ENCODE results near the gene STRIP1.
"Not testable (repeated sequence)": the region's sequence is repeated elsewhere in the genome, so short reads cannot be mapped to it uniquely, and the experiment has no call there.

STRIP1 gene

GRCh38 chr1:110024613-110025012 is 9.8 kb upstream of the STRIP1 start:
- ATAC-seq, result no peak

GRCh38 chr1:110030687-110031086 is 3.7 kb upstream of the STRIP1 start:
- not testable (repeated sequence) for ATAC-seq

More at GRCh38 chr1:110024613-110025012, 9.8 kb upstream of the STRIP1 start:
- no peak for TF ChIP-seq CSDC2 (CRISPR knock-in tag; IDR thresholded peaks at IDR 0.05)
- TF ChIP-seq TCF4 (CRISPR knock-in tag; IDR thresholded peaks at IDR 0.05; ENCODE audit: borderline replicate concordance), result no peak
- TF ChIP-seq TOX (CRISPR knock-in tag; IDR thresholded peaks at IDR 0.05; ENCODE audit: borderline replicate concordance), result no peak
- no peak for TF ChIP-seq ZNF70 (CRISPR knock-in tag; IDR thresholded peaks at IDR 0.05)
- TF ChIP-seq POU6F1 (CRISPR knock-in tag; IDR thresholded peaks at IDR 0.05; ENCODE audit: borderline replicate concordance, low read depth), result no peak
- no peak for TF ChIP-seq ZFP3 (CRISPR knock-in tag; IDR thresholded peaks at IDR 0.05)
- TF ChIP-seq CSRNP3 (CRISPR knock-in tag; IDR thresholded peaks at IDR 0.05), result no peak

- no peak for TF ChIP-seq TSHZ2 (CRISPR knock-in tag; IDR thresholded peaks at IDR 0.05)
- no peak for TF ChIP-seq CREB5 (CRISPR knock-in tag; IDR thresholded peaks at IDR 0.05; ENCODE audit: low read depth)
- TF ChIP-seq ZNF70 (CRISPR knock-in tag; IDR thresholded peaks at IDR 0.05), result no peak
- no peak for TF ChIP-seq ZC3H10 (CRISPR knock-in tag; IDR thresholded peaks at IDR 0.05)
- no peak for TF ChIP-seq GLIS3 (CRISPR knock-in tag; IDR thresholded peaks at IDR 0.05)
- TF ChIP-seq ZNF565 (CRISPR knock-in tag; conservative IDR thresholded peaks at IDR 0.05; ENCODE audit: low read depth), result no peak
- TF ChIP-seq ZNF8 (CRISPR knock-in tag; IDR thresholded peaks at IDR 0.05), result no peak
- no peak for TF ChIP-seq RARB (CRISPR knock-in tag; IDR thresholded peaks at IDR 0.05)
- TF ChIP-seq PPARA (CRISPR knock-in tag; IDR thresholded peaks at IDR 0.05; ENCODE audit: borderline replicate concordance), result no peak
- no peak for TF ChIP-seq ARNTL (CRISPR knock-in tag; IDR thresholded peaks at IDR 0.05; ENCODE audit: borderline replicate concordance, low read depth)
- TF ChIP-seq OSR1 (CRISPR knock-in tag; IDR thresholded peaks at IDR 0.05), result no peak
- TF ChIP-seq BACH2 (CRISPR knock-in tag; IDR thresholded peaks at IDR 0.05; ENCODE audit: borderline replicate concordance), result no peak
- no peak for ATAC-seq
Observed at GRCh38 chr1:110032327-110032726, 2.1 kb upstream of the STRIP1 start.

GRCh38 chr1:110033421-110033820 is 1.0 kb upstream of the STRIP1 start:
- no peak for ATAC-seq

More at GRCh38 chr1:110033421-110033820, 1.0 kb upstream of the STRIP1 start:
- TF ChIP-seq ZFP3 (CRISPR knock-in tag; IDR thresholded peaks at IDR 0.05) (no peak), ZFP30 (CRISPR knock-in tag; IDR thresholded peaks at IDR 0.05) (no peak), ZNF565 (CRISPR knock-in tag; conservative IDR thresholded peaks at IDR 0.05; ENCODE audit: low read depth) (no peak), PATZ1 (CRISPR knock-in tag; IDR thresholded peaks at IDR 0.05; ENCODE audit: borderline replicate concordance) (no peak)
